Peyer's patch (tissue), 4 donors: ENCODE results near the gene NUP50. TPM values are rescaled to one million over a fixed set of nuclear protein-coding genes. Genes with fewer than 3 reads are reported as not detected.

Experiments
- DNase-seq, 3 donors: peaks; one replicate each; pipeline ENCODE4 v3.0.0-alpha.2; 2017 to 2019
- H3K27ac ChIP-seq, 4 donors: fragments of 200-600 bp; sonication (generic); one replicate each; pipeline ENCODE4 v1.5.1; 2016 to 2019
- H3K27me3 ChIP-seq, 2 donors: fragments of 200-600 bp; sonication (generic); one replicate each; pipeline ENCODE4 v1.5.1; 2019
- H3K36me3 ChIP-seq, 3 donors: fragments of 200-600 bp; sonication (generic); one replicate each; pipeline ENCODE4 v1.5.1; 2016 to 2019
- H3K4me1 ChIP-seq, 4 donors: fragments of 200-600 bp; sonication (generic); one replicate each; pipeline ENCODE4 v1.5.1; 2016 to 2019
- H3K4me3 ChIP-seq, 4 donors: fragments of 200-600 bp; sonication (generic); 1 replicate in 3 of 4; 2 replicates in 1 of 4; pipeline ENCODE4 v1.5.1; 2016 to 2019; ENCODE audit warnings: mild to moderate bottlenecking in 1 of 4
- H3K9me3 ChIP-seq, 4 donors: fragments of 200-600 bp; sonication (generic); one replicate each; pipeline ENCODE4 v1.5.1; 2016 to 2019; ENCODE audit warnings: mild to moderate bottlenecking in 1 of 4
- CTCF ChIP-seq, 6 experiments: fragments of 450-650 bp in 4 of 6; fragments of 200-600 bp in 2 of 6; sonication (generic) in 1 of 6; IDR thresholded peaks; one replicate each; pipeline ENCODE4 v1.5.1; 2017 to 2019; ENCODE audit warnings: antibody characterized with exemption in 6 of 6, mild to moderate bottlenecking in 3 of 6, moderate library complexity in 1 of 6
- POLR2A ChIP-seq, 2 donors: fragments of 450-650 bp; IDR thresholded peaks; one replicate each; pipeline ENCODE4 v1.5.1; 2017; ENCODE audit warnings: antibody characterized with exemption in 2 of 2, mild to moderate bottlenecking in 2 of 2, moderate library complexity in 2 of 2
- total RNA-seq, 4 donors: library from RNA; depleted of rRNA; stranded (reverse); fragments of >200 nt; gene quantifications; one replicate each; pipeline ENCODE4 v1.1.0, GENCODE V29; 2016

Gene NUP50
- total RNA-seq, 4 donors from 2014 or later, result 67.8 to 96.8 (median 75.8) TPM

GRCh38 chr22:45204241-45204640, 40.5 kb downstream of the NUP50 start:
- no peaks in the 10 kb centered on the region for H3K9me3 ChIP-seq
- no peaks in the 10 kb centered on the region for H3K27me3 ChIP-seq
- H3K4me1 ChIP-seq, result peaks cover 0 to 6% (median 0%) of the 10 kb centered on the region in 4 donors
- H3K4me3 ChIP-seq, result no peak overlapping the region
- TF ChIP-seq POLR2A (IDR thresholded peaks at IDR 0.05) (no peak), CTCF (IDR thresholded peaks at IDR 0.05) (no peak)
- no peak overlapping the region for H3K27ac ChIP-seq
- DNase-seq, result no peak
- peaks cover 0 to 73% (median 0%) of the 10 kb centered on the region in 3 donors for H3K36me3 ChIP-seq

- Histone ChIP-seq H3K9me3 (no peaks in the 10 kb centered on the region), H3K4me3 (no peak overlapping the region), H3K36me3 (peaks cover 0 to 67% (median 0%) of the 10 kb centered on the region in 3 donors), H3K27ac (no peak overlapping the region), H3K27me3 (no peaks in the 10 kb centered on the region), H3K4me1 (peaks cover 0 to 6% (median 0%) of the 10 kb centered on the region in 4 donors)
- TF ChIP-seq CTCF (IDR thresholded peaks at IDR 0.05), result no peak
- no peak for TF ChIP-seq POLR2A (IDR thresholded peaks at IDR 0.05)
- DNase-seq, result no peak
Observed at GRCh38 chr22:45204819-45205218, 41.1 kb downstream of the NUP50 start.

- no peaks in the 10 kb centered on the region for H3K27me3 ChIP-seq
Observed at GRCh38 chr22:45205276-45205925, 41.7 kb downstream of the NUP50 start.

GRCh38 chr22:45206233-45206632, 42.5 kb downstream of the NUP50 start:
- H3K9me3 ChIP-seq, result no peaks in the 10 kb centered on the region
- DNase-seq, result no peak
- H3K27ac ChIP-seq, result no peak overlapping the region
- H3K36me3 ChIP-seq, result peaks cover 0 to 54% (median 0%) of the 10 kb centered on the region in 3 donors
- no peaks in the 10 kb centered on the region for H3K27me3 ChIP-seq
- peaks cover 0 to 13% (median 0%) of the 10 kb centered on the region in 4 donors for H3K4me1 ChIP-seq
- no peak overlapping the region for H3K4me3 ChIP-seq
- TF ChIP-seq CTCF (IDR thresholded peaks at IDR 0.05) (no peak), POLR2A (IDR thresholded peaks at IDR 0.05) (no peak)

More at GRCh38 chr22:45205276-45205925, 41.7 kb downstream of the NUP50 start:
- Histone ChIP-seq H3K9me3 (no peaks in the 10 kb centered on the region), H3K4me1 (peaks cover 0 to 6% (median 0%) of the 10 kb centered on the region in 4 donors), H3K27ac (no peak overlapping the region), H3K4me3 (no peak overlapping the region), H3K36me3 (peaks cover 0 to 63% (median 0%) of the 10 kb centered on the region in 3 donors)
- no peak for TF ChIP-seq CTCF (IDR thresholded peaks at IDR 0.05)
- TF ChIP-seq POLR2A (IDR thresholded peaks at IDR 0.05), result no peak
- no peak for DNase-seq

- no peaks in the 10 kb centered on the region for H3K9me3 ChIP-seq
- peaks cover 0 to 11% (median 0%) of the 10 kb centered on the region in 4 donors for H3K4me1 ChIP-seq
- peak in 1 of 3 donors; percentile 34 for DNase-seq
- TF ChIP-seq CTCF (IDR thresholded peaks at IDR 0.05), result no peak
- TF ChIP-seq POLR2A (IDR thresholded peaks at IDR 0.05), result no peak
- H3K4me3 ChIP-seq, result no peak overlapping the region
- peaks cover 0 to 47% (median 0%) of the 10 kb centered on the region in 3 donors for H3K36me3 ChIP-seq
- H3K27me3 ChIP-seq, result no peaks in the 10 kb centered on the region
- no peak overlapping the region for H3K27ac ChIP-seq
Observed at GRCh38 chr22:45207533-45207932, 43.8 kb downstream of the NUP50 start.
